ENCODE results near the gene AFF3. TPM values are rescaled to one million over a fixed set of nuclear protein-coding genes. Genes with fewer than 3 reads are reported as not detected.

The AFF3 gene
- total and polyA plus RNA-seq, 7 donors: 0.46 to 25.0 (median 18.6) TPM

GRCh38 chr2:99520813-99521212, 621.6 kb downstream of the AFF3 start:
- Histone ChIP-seq H3K36me3 (no peaks in the 10 kb centered on the region), H3K27ac (no peak overlapping the region), H3K9me3 (no peaks in the 10 kb centered on the region), H3K4me1 (no peaks in the 10 kb centered on the region), H3K4me3 (no peak overlapping the region), H3K27me3 (no peaks in the 10 kb centered on the region)
- intact Hi-C loops (cut with DNase I): no loop called here
- DNase-seq: no peak
- no peak for TF ChIP-seq POLR2AphosphoS5 (IDR thresholded peaks at IDR 0.05)
- TF ChIP-seq EP300 (IDR thresholded peaks at IDR 0.05): no peak
- TF ChIP-seq, protein P1, sequence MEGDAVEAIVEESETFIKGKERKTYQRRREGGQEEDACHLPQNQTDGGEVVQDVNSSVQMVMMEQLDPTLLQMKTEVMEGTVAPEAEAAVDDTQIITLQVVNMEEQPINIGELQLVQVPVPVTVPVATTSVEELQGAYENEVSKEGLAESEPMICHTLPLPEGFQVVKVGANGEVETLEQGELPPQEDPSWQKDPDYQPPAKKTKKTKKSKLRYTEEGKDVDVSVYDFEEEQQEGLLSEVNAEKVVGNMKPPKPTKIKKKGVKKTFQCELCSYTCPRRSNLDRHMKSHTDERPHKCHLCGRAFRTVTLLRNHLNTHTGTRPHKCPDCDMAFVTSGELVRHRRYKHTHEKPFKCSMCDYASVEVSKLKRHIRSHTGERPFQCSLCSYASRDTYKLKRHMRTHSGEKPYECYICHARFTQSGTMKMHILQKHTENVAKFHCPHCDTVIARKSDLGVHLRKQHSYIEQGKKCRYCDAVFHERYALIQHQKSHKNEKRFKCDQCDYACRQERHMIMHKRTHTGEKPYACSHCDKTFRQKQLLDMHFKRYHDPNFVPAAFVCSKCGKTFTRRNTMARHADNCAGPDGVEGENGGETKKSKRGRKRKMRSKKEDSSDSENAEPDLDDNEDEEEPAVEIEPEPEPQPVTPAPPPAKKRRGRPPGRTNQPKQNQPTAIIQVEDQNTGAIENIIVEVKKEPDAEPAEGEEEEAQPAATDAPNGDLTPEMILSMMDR (IDR thresholded peaks at IDR 0.05): no peak
- no peak for TF ChIP-seq POLR2A (IDR thresholded peaks at IDR 0.05)
- WGBS, 2 donors: 75 to 78% methylated on average over 3 of the region's 3 CpGs

DNA sequence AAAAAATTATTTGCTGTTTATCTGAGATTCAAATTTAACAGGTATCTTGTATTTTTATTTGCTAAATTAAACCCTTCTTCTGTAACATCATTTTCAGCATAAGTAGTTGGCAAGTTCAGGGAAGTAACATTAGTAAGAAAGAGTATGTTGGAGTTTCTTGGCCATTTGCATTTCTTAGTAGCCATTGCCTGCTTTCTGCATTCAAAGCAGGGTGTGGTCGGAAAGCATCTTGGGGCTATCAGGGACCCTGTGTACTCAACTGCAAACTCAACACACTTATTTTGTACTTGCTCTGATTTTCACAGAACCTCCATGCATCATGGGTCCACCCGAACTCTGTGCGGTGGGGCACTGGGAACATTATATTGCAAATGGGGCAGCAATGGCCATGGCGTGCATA, 622.2 kb downstream of the AFF3 start:
- TF ChIP-seq, protein P1 (IDR thresholded peaks at IDR 0.05): no peak
- no peak for TF ChIP-seq EP300 (IDR thresholded peaks at IDR 0.05)
- TF ChIP-seq POLR2AphosphoS5 (IDR thresholded peaks at IDR 0.05): no peak
- TF ChIP-seq POLR2A (IDR thresholded peaks at IDR 0.05): no peak
- Histone ChIP-seq H3K36me3 (no peaks in the 10 kb centered on the region), H3K27me3 (no peaks in the 10 kb centered on the region), H3K4me3 (no peak overlapping the region), H3K9me3 (no peaks in the 10 kb centered on the region), H3K27ac (no peak overlapping the region), H3K4me1 (peaks cover 0 to 2% (median 1%) of the 10 kb centered on the region in 4 donors)
- intact Hi-C loops (cut with DNase I): no loop called here
- DNase-seq: no peak
- 91 to 94% methylated on average over 4 of the region's 4 CpGs for WGBS, 2 donors

- intact Hi-C loops (cut with DNase I): no loop called here
- 72 to 83% methylated on average over 4 of the region's 4 CpGs for WGBS, 2 donors
- Histone ChIP-seq H3K4me1 (peaks cover 0 to 27% (median 21%) of the 10 kb centered on the region in 4 donors), H3K27ac (no peak overlapping the region), H3K27me3 (no peaks in the 10 kb centered on the region), H3K9me3 (no peaks in the 10 kb centered on the region), H3K36me3 (no peaks in the 10 kb centered on the region), H3K4me3 (no peak overlapping the region)
- TF ChIP-seq POLR2A (IDR thresholded peaks at IDR 0.05) (no peak), POLR2AphosphoS5 (IDR thresholded peaks at IDR 0.05) (no peak), EP300 (IDR thresholded peaks at IDR 0.05) (no peak)
- TF ChIP-seq, protein P1 (IDR thresholded peaks at IDR 0.05): no peak
- DNase-seq: no peak
Measured at GRCh38 chr2:99514357-99514756, 628.0 kb downstream of the AFF3 start.

GRCh38 chr2:99512181-99512591, 630.2 kb downstream of the AFF3 start:
- WGBS, 2 donors: 76 to 82% methylated on average over 1 of the region's 1 CpG
- intact Hi-C loops (cut with DNase I): no loop called here
- peak; percentile 79 to 95 (median 89) for TF ChIP-seq EP300 (IDR thresholded peaks at IDR 0.05)
- TF ChIP-seq POLR2A (IDR thresholded peaks at IDR 0.05): no peak
- TF ChIP-seq POLR2AphosphoS5 (IDR thresholded peaks at IDR 0.05): peak; percentile 96 to 99 (median 98)

DNA sequence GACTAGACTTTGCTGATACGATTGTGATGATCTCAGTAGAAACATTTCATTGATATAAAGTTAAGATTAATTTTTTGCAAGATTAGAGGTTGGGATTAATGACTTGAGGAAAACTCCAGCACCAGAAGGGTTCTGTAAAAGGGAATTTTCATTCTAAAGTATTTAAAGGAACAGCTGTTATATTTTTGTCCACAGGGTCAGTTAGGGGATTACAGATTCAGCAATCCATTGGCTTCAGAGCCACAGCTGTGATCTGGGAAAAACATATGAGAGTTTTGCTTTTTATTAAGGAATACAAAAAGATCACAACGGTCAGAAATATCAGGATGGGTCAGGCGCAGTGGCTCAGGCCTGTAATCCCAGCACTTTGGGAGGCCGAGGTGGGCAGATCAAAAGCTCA, 633.0 kb downstream of the AFF3 start:
- no peak for TF ChIP-seq POLR2AphosphoS5 (IDR thresholded peaks at IDR 0.05)
- TF ChIP-seq, protein P1 (IDR thresholded peaks at IDR 0.05): no peak
- 85 to 86% methylated on average over 4 of the region's 4 CpGs for WGBS, 2 donors
- no peaks in the 10 kb centered on the region for H3K27me3 ChIP-seq
- H3K36me3 ChIP-seq: no peaks in the 10 kb centered on the region
- H3K9me3 ChIP-seq: no peaks in the 10 kb centered on the region
- H3K27ac ChIP-seq: no peak overlapping the region
- intact Hi-C loops (cut with DNase I): no loop called here
- H3K4me1 ChIP-seq: peaks cover 0 to 18% (median 13%) of the 10 kb centered on the region in 4 donors
- H3K4me3 ChIP-seq: no peak overlapping the region
- no peak for DNase-seq

More at GRCh38 chr2:99512181-99512591, 630.2 kb downstream of the AFF3 start:
- H3K4me3 ChIP-seq: no peak overlapping the region
- peak overlapping the region; percentile 39 to 84 (median 68) for H3K27ac ChIP-seq
- peaks cover 0 to 27% (median 21%) of the 10 kb centered on the region in 4 donors for H3K4me1 ChIP-seq
- no peaks in the 10 kb centered on the region for H3K9me3 ChIP-seq
- DNase-seq: no peak
- H3K27me3 ChIP-seq: no peaks in the 10 kb centered on the region
- H3K36me3 ChIP-seq: no peaks in the 10 kb centered on the region
